ENCODE results near the gene PTBP1. TPM values are rescaled to one million over a fixed set of nuclear protein-coding genes. Genes with fewer than 3 reads are reported as not detected.

Gene PTBP1
- total and polyA plus RNA-seq, 2 experiments from 2014 or later = 178 to 219 TPM

GRCh38 chr19:791567-792305 lies 5.5 kb upstream of the PTBP1 start:
- Histone ChIP-seq H3K27me3 (no peaks in the 10 kb centered on the region), H4K20me1 (ENCODE audit: insufficient read depth, poor library complexity, severe bottlenecking) (no peaks in the 10 kb centered on the region), H3K4me3 (no peak overlapping the region), H3K27ac (no peak overlapping the region), H3K4me1 (ENCODE audit: insufficient read depth) (peaks cover 16% of the 10 kb centered on the region), H3K4me2 (no peak overlapping the region), H3K36me3 (replicated peaks; ENCODE audit: insufficient read depth, low read depth) (no peaks in the 10 kb centered on the region), H3K9me3 (ENCODE audit: low read depth) (no peaks in the 10 kb centered on the region), H3K9me2 (replicated peaks; ENCODE audit: insufficient read depth) (no peaks in the 10 kb centered on the region), H3K79me2 (peaks cover 3% of the 10 kb centered on the region), H2AFZ (no peak overlapping the region)
- WGBS (ENCODE audit: low lambda C conversion rate, missing lambda C conversion rate) = 83% methylated on average over 6 of the region's 8 CpGs
- no peak for DNase-seq (ENCODE audit: low spot score)
- TF ChIP-seq CTCF (IDR thresholded peaks at IDR 0.05; ENCODE audit: poor library complexity) = no peak
- TF ChIP-seq EZH2 (IDR thresholded peaks at IDR 0.05; ENCODE audit: borderline replicate concordance) = no peak
- TF ChIP-seq EZH2phosphoT487 (IDR thresholded peaks at IDR 0.05; ENCODE audit: low read depth, severe bottlenecking, unreplicated experiment) = no peak

DNA sequence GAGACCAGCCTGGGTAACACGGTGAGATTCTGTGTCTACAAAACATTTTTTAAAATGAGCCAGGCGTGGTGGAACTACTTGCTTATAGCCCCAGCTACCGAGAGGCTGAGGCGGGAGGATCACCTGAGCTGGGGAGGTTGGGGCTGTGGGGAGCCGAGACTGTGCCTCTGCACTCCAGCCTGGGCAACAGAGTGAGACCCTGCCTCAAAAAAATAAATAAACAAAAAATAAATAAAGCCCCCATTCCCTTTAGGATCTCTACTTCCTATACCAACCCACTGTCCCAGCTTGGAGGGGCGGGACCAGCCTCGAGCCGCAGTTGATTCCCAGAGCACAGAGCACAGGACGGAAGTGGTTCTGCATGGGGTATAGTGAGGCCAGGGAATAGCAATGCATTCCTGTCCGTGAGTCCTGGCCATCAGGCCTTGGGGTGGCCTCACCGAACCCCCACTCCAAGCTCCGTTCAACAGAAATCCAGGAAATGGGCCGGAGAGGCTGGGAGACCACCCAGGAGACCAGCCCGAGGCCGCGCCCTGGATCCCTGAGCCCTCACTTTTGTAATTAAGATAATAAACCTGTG lies 4.9 kb upstream of the PTBP1 start:
- no peak overlapping the region for H3K27ac ChIP-seq
- DNase-seq (ENCODE audit: low spot score) = no peak

DNA sequence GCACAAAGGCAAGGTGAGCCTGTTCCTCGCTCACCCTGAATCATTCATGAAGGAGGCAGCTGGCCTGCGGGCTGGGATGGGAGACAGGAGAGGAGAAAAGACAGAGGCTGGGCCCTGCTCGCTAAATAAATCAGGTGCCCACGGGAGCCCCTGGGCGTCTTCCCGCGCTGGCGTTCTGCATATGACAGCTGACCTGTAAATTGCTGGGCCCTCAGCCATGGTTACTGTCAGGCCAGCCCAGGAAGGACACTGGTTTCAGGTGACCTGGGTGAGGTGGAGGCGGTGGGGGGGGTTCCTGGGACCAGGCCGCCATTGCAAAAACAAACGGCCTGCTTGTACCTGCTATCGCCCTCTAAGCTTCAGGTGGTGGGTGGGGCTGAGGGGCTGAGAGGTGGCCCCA lies 3.4 kb upstream of the PTBP1 start:
- no peak overlapping the region for H3K27ac ChIP-seq
- no peaks in the 10 kb centered on the region for H3K9me2 ChIP-seq (replicated peaks; ENCODE audit: insufficient read depth)
- WGBS (ENCODE audit: low lambda C conversion rate, missing lambda C conversion rate) = 92% methylated on average over 12 of the region's 12 CpGs
- H3K9me3 ChIP-seq (ENCODE audit: low read depth) = no peaks in the 10 kb centered on the region
- H3K4me2 ChIP-seq = no peak overlapping the region
- TF ChIP-seq EZH2phosphoT487 (IDR thresholded peaks at IDR 0.05; ENCODE audit: low read depth, severe bottlenecking, unreplicated experiment) = no peak
- H4K20me1 ChIP-seq (ENCODE audit: insufficient read depth, poor library complexity, severe bottlenecking) = peaks cover 10% of the 10 kb centered on the region
- H3K4me3 ChIP-seq = no peak overlapping the region
- DNase-seq (ENCODE audit: low spot score) = no peak
- no peak overlapping the region for H2AFZ ChIP-seq
- H3K36me3 ChIP-seq (replicated peaks; ENCODE audit: insufficient read depth, low read depth) = no peaks in the 10 kb centered on the region
- peaks cover 13% of the 10 kb centered on the region for H3K79me2 ChIP-seq
- peaks cover 11% of the 10 kb centered on the region for H3K4me1 ChIP-seq (ENCODE audit: insufficient read depth)
- H3K27me3 ChIP-seq = no peaks in the 10 kb centered on the region

More for the DNA sequence above, 4.9 kb upstream of the PTBP1 start:
- Histone ChIP-seq H3K4me2 (no peak overlapping the region), H3K27me3 (no peaks in the 10 kb centered on the region), H4K20me1 (ENCODE audit: insufficient read depth, poor library complexity, severe bottlenecking) (no peaks in the 10 kb centered on the region), H2AFZ (no peak overlapping the region), H3K79me2 (peaks cover 3% of the 10 kb centered on the region), H3K36me3 (replicated peaks; ENCODE audit: insufficient read depth, low read depth) (no peaks in the 10 kb centered on the region), H3K9me2 (replicated peaks; ENCODE audit: insufficient read depth) (no peaks in the 10 kb centered on the region), H3K9me3 (ENCODE audit: low read depth) (no peaks in the 10 kb centered on the region), H3K4me3 (no peak overlapping the region), H3K4me1 (ENCODE audit: insufficient read depth) (peaks cover 16% of the 10 kb centered on the region)
- 73% methylated on average over 16 of the region's 16 CpGs for WGBS (ENCODE audit: low lambda C conversion rate, missing lambda C conversion rate)
- TF ChIP-seq EZH2 (IDR thresholded peaks at IDR 0.05; ENCODE audit: borderline replicate concordance) (no peak), CTCF (IDR thresholded peaks at IDR 0.05; ENCODE audit: poor library complexity) (no peak), EZH2phosphoT487 (IDR thresholded peaks at IDR 0.05; ENCODE audit: low read depth, severe bottlenecking, unreplicated experiment) (no peak)

GRCh38 chr19:795073-795611 lies 2.1 kb upstream of the PTBP1 start:
- TF ChIP-seq EZH2phosphoT487 (IDR thresholded peaks at IDR 0.05; ENCODE audit: low read depth, severe bottlenecking, unreplicated experiment) (no peak), CTCF (IDR thresholded peaks at IDR 0.05; ENCODE audit: poor library complexity) (no peak), EZH2 (IDR thresholded peaks at IDR 0.05; ENCODE audit: borderline replicate concordance) (no peak)
- Histone ChIP-seq H3K27ac (no peak overlapping the region), H3K4me3 (no peak overlapping the region), H3K4me2 (no peak overlapping the region), H3K9me3 (ENCODE audit: low read depth) (no peaks in the 10 kb centered on the region), H3K4me1 (ENCODE audit: insufficient read depth) (peaks cover 10% of the 10 kb centered on the region), H4K20me1 (ENCODE audit: insufficient read depth, poor library complexity, severe bottlenecking) (peaks cover 23% of the 10 kb centered on the region), H2AFZ (no peak overlapping the region), H3K9me2 (replicated peaks; ENCODE audit: insufficient read depth) (no peaks in the 10 kb centered on the region), H3K27me3 (no peaks in the 10 kb centered on the region), H3K36me3 (replicated peaks; ENCODE audit: insufficient read depth, low read depth) (no peaks in the 10 kb centered on the region), H3K79me2 (peaks cover 26% of the 10 kb centered on the region)
- DNase-seq (ENCODE audit: low spot score) = no peak
- 95% methylated on average over 27 of the region's 28 CpGs for WGBS (ENCODE audit: low lambda C conversion rate, missing lambda C conversion rate)
